Sigmoid colon (tissue), 7 donors: ENCODE results near the gene EEPD1. TPM values are rescaled to one million over a fixed set of nuclear protein-coding genes. Genes with fewer than 3 reads are reported as not detected.
A peak's percentile ranks its signal among the peaks of the same experiment; 100 is the strongest.
"Not testable (repeated sequence)": the region's sequence is repeated elsewhere in the genome, so short reads cannot be mapped to it uniquely, and the experiment has no call there.

Experiments
- DNase-seq: peaks from one replicate; pipeline ENCODE4 v3.0.0-alpha.2; 2019
- H3K27ac ChIP-seq, 4 donors: fragments of 200-600 bp; sonication (generic); one replicate each; pipeline ENCODE4 v1.5.1; 2016 to 2019; ENCODE audit warnings: mild to moderate bottlenecking in 1 of 4
- H3K27me3 ChIP-seq, 3 donors: fragments of 200-600 bp; sonication (generic); one replicate each; pipeline ENCODE4 v1.5.1; 2019; ENCODE audit warnings: mild to moderate bottlenecking in 1 of 3
- H3K36me3 ChIP-seq, 4 donors: fragments of 200-600 bp; sonication (generic); one replicate each; pipeline ENCODE4 v1.5.1; 2016 to 2019
- H3K4me1 ChIP-seq, 4 donors: fragments of 200-600 bp; sonication (generic); one replicate each; pipeline ENCODE4 v1.5.1; 2017 to 2019
- H3K4me3 ChIP-seq, 4 donors: fragments of 200-600 bp; sonication (generic); one replicate each; pipeline ENCODE4 v1.5.1; 2017 to 2019; ENCODE audit warnings: mild to moderate bottlenecking in 2 of 4, moderate library complexity in 1 of 4
- H3K9me3 ChIP-seq, 4 donors: fragments of 200-600 bp in 3 of 4; sonication (generic) in 3 of 4; one replicate each; pipeline versions ENCODE4 v1.5.1 to v1.6.1; 2013 to 2019
- CTCF ChIP-seq, 4 experiments: fragments of 450-650 bp in 3 of 4; fragments of 200-600 bp in 1 of 4; IDR thresholded peaks; one replicate each; pipeline ENCODE4 v1.5.1; 2016 to 2019; ENCODE audit warnings: antibody characterized with exemption in 4 of 4, mild to moderate bottlenecking in 3 of 4, moderate library complexity in 2 of 4
- EP300 ChIP-seq, 4 donors: sonication (generic); formaldehyde crosslinking; IDR thresholded peaks; one replicate each; pipeline ENCODE4 v1.6.1; 2017; ENCODE audit warnings: antibody characterized with exemption in 4 of 4
- POLR2A ChIP-seq, 2 donors: fragments of 450-650 bp; IDR thresholded peaks; one replicate each; pipeline ENCODE4 v1.6.1; 2016; ENCODE audit warnings: antibody characterized with exemption in 2 of 2, mild to moderate bottlenecking in 2 of 2, moderate library complexity in 2 of 2
- POLR2AphosphoS5 ChIP-seq, 4 donors: sonication (generic); formaldehyde crosslinking; IDR thresholded peaks; one replicate each; pipeline ENCODE4 v1.6.1; 2017; ENCODE audit warnings: antibody characterized with exemption in 4 of 4
- WGBS, 2 donors: extraction: QIAGEN DNeasy Blood & Tissue Kit; methylation state at CpG; one replicate each; pipeline ENCODE4 v1.1.7; 2013; 5-methylcytosine and 5-hydroxymethylcytosine counted together
- intact Hi-C: fragments of 100-400 bp; cut with DNase I; formaldehyde crosslinking; loops from one replicate; pipeline ENCODE4 v1.15.1; 2023
- polyA plus RNA-seq, 3 donors: library from polyadenylated mRNA; stranded (reverse); fragments of 200-250 nt; gene quantifications; one replicate each; pipeline ENCODE4 v1.2.3, GENCODE V29; 2013
- total RNA-seq, 4 donors: library from RNA; depleted of rRNA; stranded (reverse); fragments of >200 nt; gene quantifications; one replicate each; pipeline ENCODE4 v1.1.0, GENCODE V29; 2016
- donor health status: healthy with polysubstance abuse.
- donor health status: Bipolar disorder and iron deficiency.
- donor health status: healthy.

EEPD1 gene
- total and polyA plus RNA-seq, 7 donors: 6.6 to 18.1 (median 14.3) TPM

GRCh38 chr7:36245684-36246299 lies 92.7 kb downstream of the EEPD1 start:
- Histone ChIP-seq H3K36me3 (no peaks in the 10 kb centered on the region), H3K27me3 (no peaks in the 10 kb centered on the region), H3K4me3 (no peak overlapping the region), H3K4me1 (peaks cover 0 to 9% (median 5%) of the 10 kb centered on the region in 4 donors), H3K9me3 (no peaks in the 10 kb centered on the region), H3K27ac (no peak overlapping the region)
- DNase-seq: no peak
- WGBS, 2 donors: 90 to 98% methylated on average over 4 of the region's 4 CpGs
- intact Hi-C loops: no loop called here
- no peak for TF ChIP-seq POLR2AphosphoS5 (IDR thresholded peaks at IDR 0.05)
- TF ChIP-seq CTCF (IDR thresholded peaks at IDR 0.05): no peak
- no peak for TF ChIP-seq POLR2A (IDR thresholded peaks at IDR 0.05)
- no peak for TF ChIP-seq EP300 (IDR thresholded peaks at IDR 0.05)

DNA sequence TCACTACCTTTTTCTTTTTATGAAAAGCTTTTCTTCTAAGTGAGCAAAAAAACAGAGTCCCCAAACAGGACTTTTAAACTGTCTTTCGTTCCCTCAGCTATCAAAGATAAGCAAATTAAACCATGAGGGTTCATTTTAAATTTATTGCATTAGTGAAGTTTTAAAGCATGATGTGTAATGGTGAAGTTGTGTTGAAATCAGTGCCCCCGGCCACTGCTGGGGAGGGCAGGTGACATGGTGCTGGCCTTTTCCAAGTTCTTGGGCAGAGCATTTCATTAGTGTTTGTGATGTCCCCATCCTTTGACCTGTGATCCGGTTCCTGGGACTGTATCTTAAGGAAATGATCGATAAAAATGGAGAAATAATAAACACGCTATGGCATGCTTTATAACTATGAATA lies 96.0 kb downstream of the EEPD1 start:
- H3K27ac ChIP-seq: no peak overlapping the region
- no peaks in the 10 kb centered on the region for H3K27me3 ChIP-seq
- H3K4me1 ChIP-seq: peaks cover 0 to 9% (median 5%) of the 10 kb centered on the region in 4 donors
- no peak for DNase-seq
- TF ChIP-seq POLR2A (IDR thresholded peaks at IDR 0.05): no peak
- no peak for TF ChIP-seq EP300 (IDR thresholded peaks at IDR 0.05)
- TF ChIP-seq CTCF (IDR thresholded peaks at IDR 0.05): no peak
- TF ChIP-seq POLR2AphosphoS5 (IDR thresholded peaks at IDR 0.05): no peak
- no peaks in the 10 kb centered on the region for H3K9me3 ChIP-seq
- H3K36me3 ChIP-seq: no peaks in the 10 kb centered on the region
- intact Hi-C loops: no loop called here
- 78 to 88% methylated on average over 5 of the region's 5 CpGs for WGBS, 2 donors
- no peak overlapping the region for H3K4me3 ChIP-seq

DNA sequence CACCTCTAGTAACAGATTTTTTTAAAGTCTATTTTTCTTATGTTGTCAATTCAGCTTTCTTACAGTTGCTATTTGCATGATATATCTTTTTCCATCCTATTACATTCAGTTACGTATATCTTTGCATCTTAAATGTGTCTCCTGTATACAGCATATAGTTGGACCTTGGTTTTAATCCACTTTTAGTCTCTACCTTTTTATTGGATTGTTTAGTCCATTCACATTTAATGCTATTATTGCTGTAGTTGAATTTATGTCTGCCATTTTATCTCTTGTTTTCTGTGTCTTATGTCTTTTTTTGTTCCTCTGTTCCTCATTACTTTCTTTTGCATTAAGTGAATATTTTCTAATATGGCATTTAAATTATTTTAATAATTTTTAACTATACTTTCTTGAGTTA lies 100.6 kb downstream of the EEPD1 start:
- H3K27me3 ChIP-seq: no peaks in the 10 kb centered on the region
- intact Hi-C loops: no loop called here
- no peaks in the 10 kb centered on the region for H3K36me3 ChIP-seq
- H3K4me3 ChIP-seq: no peak overlapping the region
- DNase-seq: no peak
- no peaks in the 10 kb centered on the region for H3K9me3 ChIP-seq
- H3K27ac ChIP-seq: no peak overlapping the region
- no peak for TF ChIP-seq POLR2A (IDR thresholded peaks at IDR 0.05)
- TF ChIP-seq POLR2AphosphoS5 (IDR thresholded peaks at IDR 0.05): no peak
- TF ChIP-seq CTCF (IDR thresholded peaks at IDR 0.05): no peak
- no peak for TF ChIP-seq EP300 (IDR thresholded peaks at IDR 0.05)
- 96 to 98% methylated on average over 1 of the region's 1 CpG for WGBS, 2 donors
- peaks cover 0 to 15% (median 11%) of the 10 kb centered on the region in 4 donors for H3K4me1 ChIP-seq

GRCh38 chr7:36258510-36259259 lies 105.6 kb downstream of the EEPD1 start:
- 31 to 61% methylated on average over 18 of the region's 18 CpGs for WGBS, 2 donors
- H3K9me3 ChIP-seq, intact Hi-C loops, H3K27me3 ChIP-seq, H3K36me3 ChIP-seq: not testable (repeated sequence)
- H3K4me3 ChIP-seq: peak overlapping the region in 1 of 4 donors; percentile 4
- peaks cover 0 to 63% (median 54%) of the 10 kb centered on the region in 4 donors for H3K4me1 ChIP-seq
- peak; percentile 87 for DNase-seq
- peak overlapping the region; percentile 27 to 67 (median 64) for H3K27ac ChIP-seq
- TF ChIP-seq POLR2AphosphoS5 (IDR thresholded peaks at IDR 0.05): peak in 3 of 4 donors; percentile 14 to 47 (median 36)

GRCh38 chr7:36260481-36260880 lies 107.4 kb downstream of the EEPD1 start:
- Histone ChIP-seq H3K4me1 (peaks cover 0 to 81% (median 72%) of the 10 kb centered on the region in 4 donors), H3K36me3 (no peaks in the 10 kb centered on the region), H3K27ac (peak overlapping the region in 3 of 4 donors; percentile 70 to 86 (median 77)), H3K9me3 (no peaks in the 10 kb centered on the region), H3K27me3 (no peaks in the 10 kb centered on the region), H3K4me3 (no peak overlapping the region)
- no peak for DNase-seq
- 74 to 77% methylated on average over 2 of the region's 2 CpGs for WGBS, 2 donors
- intact Hi-C loops: loop anchor here (5.0 kb wide), 1 partner anchor 103 kb away; no protein-coding TSS in a partner anchor
- TF ChIP-seq POLR2A (IDR thresholded peaks at IDR 0.05): no peak
- TF ChIP-seq POLR2AphosphoS5 (IDR thresholded peaks at IDR 0.05): no peak
- no peak for TF ChIP-seq EP300 (IDR thresholded peaks at IDR 0.05)
- TF ChIP-seq CTCF (IDR thresholded peaks at IDR 0.05): no peak
